GM12864 (cell line): ENCODE data around the gene KRTAP10-9.

Experiments used
- DNase-seq: peaks from one replicate; pipeline ENCODE4 v3.0.0-alpha.2; 2011; ENCODE audit warnings: low read depth
- H3K4me3 ChIP-seq: 2 replicates; pipeline ENCODE4 v1.5.1; 2011; ENCODE audit warnings: mild to moderate bottlenecking, low read depth, low read length, control low read depth
- CTCF ChIP-seq: IDR thresholded peaks from 2 replicates; pipeline ENCODE4 v1.5.1; 2011; ENCODE audit warnings: low read depth, mild to moderate bottlenecking, moderate library complexity, low read length, control low read depth, inconsistent platforms; ENCODE audit errors: missing control alignments

The KRTAP10-9 gene

GRCh38 chr21:44667612-44668011 is 40.7 kb downstream of the KRTAP10-9 start:
- no peak for TF ChIP-seq CTCF
- H3K4me3 ChIP-seq: no peak overlapping the region
- no peak for DNase-seq

- no peak overlapping the region for H3K4me3 ChIP-seq
- DNase-seq: no peak
- no peak for TF ChIP-seq CTCF
These were observed 43.9 kb downstream of the KRTAP10-9 start for GRCh38 chr21:44670642-44671432.

GRCh38 chr21:44671911-44672310 is 45.0 kb downstream of the KRTAP10-9 start:
- DNase-seq: no peak
- H3K4me3 ChIP-seq: no peak overlapping the region
- no peak for TF ChIP-seq CTCF

GRCh38 chr21:44677881-44678280 is 51.0 kb downstream of the KRTAP10-9 start:
- no peak overlapping the region for H3K4me3 ChIP-seq
- TF ChIP-seq CTCF: no peak
- DNase-seq: no peak
